D721Med (cell line): Measurements from ENCODE around the gene ROBO1.
A peak's percentile ranks its signal among the peaks of the same experiment; 100 is the strongest.

Experiments used
- DNase-seq: peaks from one replicate; pipeline ENCODE4 v3.0.0; 2011; ENCODE audit warnings: low spot score; ENCODE audit not compliant: insufficient read length
- FAIRE-seq: peaks from 2 replicates; lab custom pipeline; 2011; peaks lifted over from hg19 to GRCh38; lab: Jason Lieb, UNC
- TF ChIP-seq, protein P1 (sequence below): IDR thresholded peaks from 2 replicates; pipeline ENCODE4 v1.5.1; 2012; ENCODE audit warnings: mild to moderate bottlenecking, control low read depth; ENCODE audit not compliant: insufficient read depth; ENCODE audit errors: missing control alignments

Gene ROBO1

GRCh38 chr3:79157191-79157590 lies 610.6 kb downstream of the ROBO1 start:
- TF ChIP-seq, protein P1, sequence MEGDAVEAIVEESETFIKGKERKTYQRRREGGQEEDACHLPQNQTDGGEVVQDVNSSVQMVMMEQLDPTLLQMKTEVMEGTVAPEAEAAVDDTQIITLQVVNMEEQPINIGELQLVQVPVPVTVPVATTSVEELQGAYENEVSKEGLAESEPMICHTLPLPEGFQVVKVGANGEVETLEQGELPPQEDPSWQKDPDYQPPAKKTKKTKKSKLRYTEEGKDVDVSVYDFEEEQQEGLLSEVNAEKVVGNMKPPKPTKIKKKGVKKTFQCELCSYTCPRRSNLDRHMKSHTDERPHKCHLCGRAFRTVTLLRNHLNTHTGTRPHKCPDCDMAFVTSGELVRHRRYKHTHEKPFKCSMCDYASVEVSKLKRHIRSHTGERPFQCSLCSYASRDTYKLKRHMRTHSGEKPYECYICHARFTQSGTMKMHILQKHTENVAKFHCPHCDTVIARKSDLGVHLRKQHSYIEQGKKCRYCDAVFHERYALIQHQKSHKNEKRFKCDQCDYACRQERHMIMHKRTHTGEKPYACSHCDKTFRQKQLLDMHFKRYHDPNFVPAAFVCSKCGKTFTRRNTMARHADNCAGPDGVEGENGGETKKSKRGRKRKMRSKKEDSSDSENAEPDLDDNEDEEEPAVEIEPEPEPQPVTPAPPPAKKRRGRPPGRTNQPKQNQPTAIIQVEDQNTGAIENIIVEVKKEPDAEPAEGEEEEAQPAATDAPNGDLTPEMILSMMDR = no peak
- DNase-seq (no peak), FAIRE-seq (no peak)

DNA sequence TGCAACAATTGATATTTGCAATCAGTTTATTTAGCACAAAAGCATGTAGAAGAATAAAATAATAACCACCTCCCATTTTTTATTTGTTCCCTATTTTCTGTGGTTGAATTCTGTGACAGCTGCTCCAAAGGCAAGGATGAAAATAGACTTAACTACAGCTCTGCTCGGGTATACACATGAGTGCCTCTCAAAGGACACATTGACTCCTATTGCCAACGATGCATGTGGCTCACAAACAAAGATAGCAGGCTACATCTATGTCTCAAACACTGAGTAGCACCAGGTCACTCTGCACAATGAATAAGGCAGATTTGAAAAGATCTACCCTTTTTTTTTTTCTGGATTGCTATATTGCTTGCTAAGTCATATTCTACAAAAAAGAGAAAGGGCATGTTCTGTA lies 612.9 kb downstream of the ROBO1 start:
- TF ChIP-seq, protein P1 = no peak
- FAIRE-seq = no peak
- no peak for DNase-seq

DNA sequence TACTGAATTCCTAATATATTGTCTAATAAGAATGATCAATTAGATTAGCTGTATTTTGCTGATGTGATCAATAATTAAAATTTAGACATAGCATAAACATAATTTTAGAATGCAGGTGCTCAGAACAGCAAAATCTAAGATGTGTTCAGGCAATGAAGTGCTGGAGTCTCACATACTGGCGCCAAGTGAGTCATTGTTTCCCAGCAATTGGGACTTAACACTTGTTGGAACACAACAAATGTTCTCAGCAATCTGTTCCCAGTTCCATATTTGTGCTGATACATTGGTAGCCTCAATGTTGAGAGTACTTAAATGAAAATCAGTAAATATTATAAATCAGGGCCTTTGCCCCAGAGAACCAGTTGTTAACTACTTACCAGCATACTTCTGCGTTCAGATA lies 619.0 kb downstream of the ROBO1 start:
- FAIRE-seq (no peak), DNase-seq (no peak)
- TF ChIP-seq, protein P1 = no peak

GRCh38 chr3:79146024-79146423 lies 621.8 kb downstream of the ROBO1 start:
- FAIRE-seq (no peak), DNase-seq (no peak)
- TF ChIP-seq, protein P1 = no peak

GRCh38 chr3:79140708-79141107 lies 627.1 kb downstream of the ROBO1 start:
- FAIRE-seq (no peak), DNase-seq (no peak)
- TF ChIP-seq, protein P1 = no peak

- TF ChIP-seq, protein P1 = no peak
- FAIRE-seq (peak; percentile 32), DNase-seq (no peak)
Observed at GRCh38 chr3:79139395-79140068, 628.3 kb downstream of the ROBO1 start.

- no peak for FAIRE-seq
- DNase-seq = no peak
- TF ChIP-seq, protein P1 = no peak
Observed at GRCh38 chr3:79125313-79125984, 642.3 kb downstream of the ROBO1 start.
